HG02981 (cell line): ENCODE measurements around the gene CACNA2D3.

Experiments
- ATAC-seq: cut with Tn5 transposase; IDR thresholded peaks from one replicate; pipeline ENCODE4 v1.9.1; 2021; ENCODE audit warnings: mild to moderate bottlenecking, moderate library complexity; ENCODE audit not compliant: unreplicated experiment

CACNA2D3 gene

GRCh38 chr3:54931182-54931581, 808.8 kb downstream of the CACNA2D3 start:
- no peak for ATAC-seq

DNA sequence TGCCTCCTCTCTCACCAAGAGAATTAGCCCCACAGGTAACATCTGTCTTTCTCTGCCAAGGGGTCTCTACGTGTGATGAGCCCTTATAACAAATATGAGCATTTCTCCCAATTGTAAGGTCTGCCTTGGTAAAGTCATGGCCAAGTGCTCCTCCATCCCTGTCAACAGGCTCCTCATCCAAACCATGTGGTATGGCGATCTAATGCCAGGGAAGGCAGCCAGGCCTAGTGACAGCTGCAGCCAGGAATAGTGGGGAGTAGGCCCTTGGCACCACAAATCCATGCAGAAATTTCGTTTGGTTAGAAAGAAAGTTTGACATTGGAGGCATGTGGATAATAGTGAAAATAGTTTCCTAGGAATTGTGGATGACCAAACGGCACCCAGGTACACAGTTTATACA, 810.3 kb downstream of the CACNA2D3 start:
- no peak for ATAC-seq

DNA sequence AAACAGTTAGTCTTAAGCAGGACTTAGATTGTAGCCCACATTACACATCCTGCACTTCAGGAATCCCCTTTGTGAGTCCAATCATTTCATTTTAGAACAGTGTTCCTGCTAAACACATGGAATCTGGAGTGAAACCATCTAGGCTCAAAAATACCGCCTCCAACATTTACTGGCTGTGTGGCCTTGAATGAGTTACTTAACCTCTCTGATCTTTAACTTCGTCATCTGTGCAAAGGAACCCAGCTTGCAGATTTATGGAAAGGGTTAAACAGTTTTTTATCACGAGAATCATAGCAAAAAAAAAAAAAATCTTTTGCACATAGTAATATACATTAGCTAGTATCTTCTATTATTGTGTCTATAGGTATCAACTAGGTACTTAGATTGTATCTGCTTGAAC, 813.5 kb downstream of the CACNA2D3 start:
- no peak for ATAC-seq

DNA sequence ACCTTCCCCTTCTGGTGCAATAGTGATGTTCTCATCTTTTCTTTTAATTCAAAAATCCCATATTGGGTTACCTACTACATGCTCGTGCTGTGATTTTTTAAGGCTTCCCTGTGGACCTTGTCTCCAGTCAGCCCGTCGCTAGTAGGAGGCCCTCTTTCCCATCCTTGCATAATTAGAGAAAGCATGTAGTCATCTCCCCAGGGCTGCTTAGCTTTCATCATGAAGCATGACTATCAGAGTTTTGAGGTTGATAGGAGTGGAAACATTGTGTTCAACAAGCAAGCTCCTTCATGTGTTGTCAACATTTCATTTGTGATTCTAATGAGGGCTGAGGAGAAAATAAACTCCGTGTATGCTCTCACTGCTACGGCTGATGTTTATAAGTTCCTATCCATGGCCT, 814.2 kb downstream of the CACNA2D3 start:
- no peak for ATAC-seq

GRCh38 chr3:54939557-54940300, 817.4 kb downstream of the CACNA2D3 start:
- ATAC-seq = no peak

DNA sequence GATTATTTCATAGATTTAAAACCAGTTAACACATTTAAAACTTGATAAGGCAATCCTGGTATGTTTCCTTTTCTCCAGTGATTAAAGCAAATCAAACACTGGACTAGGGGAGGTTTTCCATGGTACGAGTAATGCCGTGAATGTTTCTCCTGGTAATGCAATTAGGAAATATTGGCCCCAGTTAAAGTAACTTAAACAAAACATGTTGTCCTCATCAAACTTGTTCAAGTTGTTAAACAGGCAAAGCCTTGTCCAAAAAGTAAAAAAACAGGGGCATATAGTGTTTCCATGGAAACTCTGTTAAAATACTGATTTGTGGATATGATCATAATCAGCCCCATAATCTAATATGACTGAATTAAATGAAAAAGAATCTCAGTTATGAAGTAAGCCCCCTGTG, 818.6 kb downstream of the CACNA2D3 start:
- no peak for ATAC-seq

DNA sequence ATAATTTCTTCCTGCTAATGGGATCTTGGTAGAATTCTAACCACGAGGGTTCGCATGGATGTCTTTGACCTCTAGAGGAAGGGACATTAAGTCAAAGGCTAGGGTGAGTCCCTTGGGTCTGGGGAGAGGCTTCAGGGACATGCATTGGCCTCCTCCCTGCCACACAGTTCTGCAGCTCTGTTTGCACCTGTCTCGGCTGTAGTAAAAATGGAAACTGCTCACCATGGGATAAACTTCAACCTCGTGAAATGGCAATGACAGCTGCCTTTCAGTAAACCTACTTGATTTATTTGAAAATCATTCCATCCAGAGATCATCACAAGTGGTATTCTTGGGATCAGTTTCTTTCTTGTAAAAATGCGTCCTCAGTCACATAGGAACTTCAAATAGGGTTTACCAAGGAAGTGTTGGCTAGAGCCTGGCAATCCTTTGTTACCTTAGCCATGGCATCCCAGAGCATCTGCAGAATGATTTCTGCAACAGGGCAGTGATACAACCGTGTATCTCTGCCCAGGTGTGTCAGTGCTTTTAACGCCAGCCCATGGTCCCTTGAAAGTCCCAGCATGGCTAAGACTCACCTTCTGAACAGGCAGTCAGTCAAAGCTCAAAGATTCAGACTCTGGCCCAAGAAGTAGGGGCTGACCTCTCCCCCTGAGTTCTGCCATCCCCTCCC, 819.5 kb downstream of the CACNA2D3 start:
- ATAC-seq = no peak

DNA sequence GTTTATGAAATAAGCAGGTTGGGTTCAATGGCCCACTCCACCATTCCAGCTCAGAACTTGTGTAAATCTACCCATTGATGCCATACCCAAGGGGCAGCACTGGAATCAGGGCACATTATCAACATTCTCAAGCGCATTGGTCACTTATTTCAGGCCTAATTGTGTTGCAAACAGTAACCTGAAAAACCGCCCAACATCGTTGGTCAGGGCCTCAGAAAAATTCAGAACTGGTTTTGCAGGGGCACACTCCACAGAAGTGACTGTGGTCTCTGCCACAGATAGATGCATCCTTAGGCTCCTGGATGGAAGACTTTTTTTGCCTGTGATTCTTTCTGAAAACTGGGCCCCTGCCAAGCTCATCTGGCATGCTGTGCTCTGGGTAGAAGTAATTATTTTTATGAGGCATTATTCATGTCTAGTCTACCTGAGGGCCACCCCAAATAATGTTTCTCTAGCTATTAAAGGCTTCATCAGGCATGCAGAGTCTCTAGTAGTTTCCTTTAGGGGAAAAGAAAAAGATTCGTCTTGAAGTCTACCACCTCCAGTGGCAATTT, 827.2 kb downstream of the CACNA2D3 start:
- ATAC-seq = no peak

DNA sequence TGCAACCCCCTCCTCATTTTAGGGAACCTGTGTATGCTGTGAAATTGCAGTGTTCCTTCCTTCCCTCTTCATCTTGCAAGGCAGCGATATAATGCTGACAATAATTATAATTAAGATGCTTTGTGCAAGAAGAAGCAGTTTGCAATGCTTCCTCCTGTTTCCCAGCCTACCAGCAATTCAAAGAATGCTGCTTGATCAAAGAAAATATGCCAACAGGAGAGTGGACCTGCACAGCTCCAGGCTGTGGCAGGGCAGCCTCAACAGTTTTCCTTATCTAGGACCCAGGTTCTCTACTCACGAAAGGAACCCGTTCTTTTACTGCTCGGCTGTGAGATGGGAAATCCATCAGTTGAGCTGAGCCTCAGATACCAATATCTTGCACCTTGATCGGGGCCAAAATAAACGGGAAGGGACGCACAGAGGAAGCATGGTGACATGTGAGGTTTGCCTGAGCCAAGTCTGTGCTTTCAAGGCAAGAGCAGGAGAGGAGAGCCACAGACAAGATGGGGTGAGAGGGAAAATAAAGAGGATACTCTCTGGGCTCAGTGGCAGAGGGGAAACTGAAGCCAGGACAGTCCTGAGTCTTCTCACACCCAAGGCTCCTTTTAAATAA, 828.1 kb downstream of the CACNA2D3 start:
- no peak for ATAC-seq

- ATAC-seq = no peak
These were observed 829.1 kb downstream of the CACNA2D3 start for GRCh38 chr3:54951405-54951804.

DNA sequence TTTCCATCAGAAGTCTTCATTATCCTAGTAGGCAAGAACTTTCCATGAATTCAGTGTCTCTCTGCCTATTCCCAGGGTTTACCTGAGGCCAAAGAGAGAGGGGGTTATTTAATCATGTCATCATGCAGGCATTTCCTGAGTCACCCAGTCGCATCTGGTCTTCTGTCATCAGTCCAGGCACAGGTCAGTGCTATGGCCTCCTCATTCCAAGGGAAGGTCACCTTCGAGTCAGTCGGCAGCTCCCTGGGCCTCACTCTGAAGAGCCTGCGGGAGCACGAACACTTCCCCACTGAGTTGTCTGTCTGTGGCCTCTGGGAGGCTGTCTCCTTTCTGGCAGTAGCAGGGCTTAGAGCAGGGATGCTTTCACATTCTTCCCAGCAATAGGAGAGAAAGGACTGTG, 831.7 kb downstream of the CACNA2D3 start:
- no peak for ATAC-seq

DNA sequence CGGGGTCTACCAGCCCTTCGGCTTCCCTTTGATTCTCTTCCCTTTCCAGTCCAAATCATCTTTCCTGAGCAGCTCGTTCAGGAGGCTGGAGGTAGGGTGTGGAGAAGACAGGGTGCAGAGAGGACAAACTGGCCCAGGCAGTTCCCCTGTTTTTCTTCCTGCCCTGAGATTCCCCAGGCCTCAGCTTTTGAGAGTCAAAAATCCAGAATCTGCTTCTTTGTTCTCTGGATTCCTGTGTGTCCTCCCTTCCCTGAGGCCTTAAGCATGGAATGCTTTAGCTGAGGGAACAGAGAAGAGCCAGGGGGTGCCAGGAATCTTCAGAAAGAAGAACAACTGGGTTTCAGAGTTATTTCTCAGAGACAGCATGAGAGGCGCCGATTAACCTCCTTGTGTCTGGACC, 832.2 kb downstream of the CACNA2D3 start:
- ATAC-seq = no peak

- no peak for ATAC-seq
These were observed 833.1 kb downstream of the CACNA2D3 start for GRCh38 chr3:54955496-54955895.

DNA sequence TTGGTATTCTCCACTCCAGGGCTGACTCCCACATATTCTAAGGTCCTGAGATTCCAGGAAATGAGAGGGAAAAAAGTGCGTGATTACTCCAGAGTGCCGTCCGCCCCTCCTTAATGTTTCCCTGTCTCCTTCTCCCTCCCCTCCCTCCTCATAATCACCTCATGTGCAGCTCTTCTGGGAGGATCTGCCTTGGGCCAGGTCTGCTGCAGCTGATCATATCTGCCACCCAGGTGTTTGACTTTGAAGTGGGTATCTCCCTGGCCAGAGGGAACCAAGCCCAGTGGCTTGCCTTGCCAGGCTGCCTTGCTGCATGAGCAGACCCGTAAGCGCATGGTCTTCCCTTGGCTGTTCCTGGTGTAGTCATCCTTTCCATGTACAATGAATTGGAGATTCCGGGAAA, 833.6 kb downstream of the CACNA2D3 start:
- ATAC-seq = no peak

GRCh38 chr3:54957711-54958110, 835.4 kb downstream of the CACNA2D3 start:
- ATAC-seq = no peak

GRCh38 chr3:54960082-54960481, 837.7 kb downstream of the CACNA2D3 start:
- ATAC-seq = no peak

DNA sequence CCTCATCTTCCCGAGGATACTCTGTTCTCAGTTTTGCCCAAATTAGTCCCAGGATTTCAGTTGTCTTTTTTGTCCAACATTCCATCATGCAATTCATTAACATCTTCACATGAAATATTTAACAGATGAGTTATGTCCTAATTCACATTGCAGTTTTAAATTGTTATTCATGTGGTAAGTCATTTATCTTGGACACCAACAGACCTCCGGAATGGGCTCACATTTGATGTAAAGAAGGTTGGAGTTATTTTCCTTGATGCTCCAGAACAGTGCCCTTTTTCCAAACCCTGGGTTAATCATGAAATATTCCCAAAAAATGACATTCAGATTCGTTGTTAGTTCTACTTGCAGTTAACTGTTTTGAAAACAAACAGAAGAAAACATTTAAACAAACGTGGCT, 838.3 kb downstream of the CACNA2D3 start:
- ATAC-seq = no peak

GRCh38 chr3:54962200-54962599, 839.8 kb downstream of the CACNA2D3 start:
- ATAC-seq = no peak

- ATAC-seq = no peak
These were observed 841.3 kb downstream of the CACNA2D3 start for GRCh38 chr3:54963641-54964040.

DNA sequence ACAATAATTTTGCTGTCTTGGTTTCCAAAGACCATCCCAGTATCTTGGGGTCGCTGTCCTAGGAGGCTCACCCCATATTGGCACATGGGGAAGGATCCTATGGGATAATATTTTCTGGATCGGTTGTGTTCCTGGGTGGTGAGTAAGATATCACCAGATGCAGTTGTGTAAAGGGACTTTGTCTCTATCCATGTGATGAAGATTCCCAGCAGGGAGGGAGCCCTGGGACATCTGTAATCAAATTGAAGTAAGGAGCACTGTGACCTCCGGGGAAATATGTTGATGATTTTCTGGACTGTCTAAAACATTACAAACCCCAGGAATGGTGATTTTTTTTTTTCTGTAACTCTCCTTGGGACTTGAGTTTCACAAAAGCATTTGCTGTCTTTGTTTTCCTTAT, 841.7 kb downstream of the CACNA2D3 start:
- no peak for ATAC-seq

GRCh38 chr3:54965746-54966145, 843.4 kb downstream of the CACNA2D3 start:
- ATAC-seq = no peak

GRCh38 chr3:54966979-54967378, 844.6 kb downstream of the CACNA2D3 start:
- ATAC-seq = no peak
